ENCODE data around the gene MZF1.

- no peak for TF ChIP-seq CTCF (IDR thresholded peaks at IDR 0.05 in 2 of 3, conservative IDR thresholded peaks at IDR 0.05 in 1 of 3; ENCODE audit: borderline replicate concordance in 1 of 3, insufficient read depth in 1 of 3, low read depth in 2 of 3, low read length in 2 of 3)
- TF ChIP-seq REST (IDR thresholded peaks at IDR 0.05; ENCODE audit: low read depth): no peak
- no peak for TF ChIP-seq SRF (IDR thresholded peaks at IDR 0.05; ENCODE audit: low read depth)
- TF ChIP-seq YY1 (IDR thresholded peaks at IDR 0.05; ENCODE audit: extremely low read depth, insufficient replicate concordance, low read depth, low read length): no peak
- TF ChIP-seq SIN3A (IDR thresholded peaks at IDR 0.05; ENCODE audit: low read depth): no peak
- no peak for TF ChIP-seq MAX (IDR thresholded peaks at IDR 0.05)
- no peak for TF ChIP-seq ZBTB33 (IDR thresholded peaks at IDR 0.05; ENCODE audit: extremely low read depth, insufficient replicate concordance, low read length)
- TF ChIP-seq POLR2A (IDR thresholded peaks at IDR 0.05; ENCODE audit: borderline replicate concordance, extremely low read depth, insufficient read depth, insufficient read length): no peak
- no peak for TF ChIP-seq CEBPB (IDR thresholded peaks at IDR 0.05; ENCODE audit: low read depth)
- TF ChIP-seq EZH2 (IDR thresholded peaks at IDR 0.05): no peak
- no peak for TF ChIP-seq TCF7L2 (IDR thresholded peaks at IDR 0.05; ENCODE audit: borderline replicate concordance, extremely low read depth, insufficient read depth, insufficient read length)
- no peak for TF ChIP-seq POLR2AphosphoS5 (IDR thresholded peaks at IDR 0.05; ENCODE audit: low read depth, low read length)
- TF ChIP-seq RAD21 (IDR thresholded peaks at IDR 0.05; ENCODE audit: low read depth): no peak
Measured at GRCh38 chr19:58552655-58553054, 20.5 kb downstream of the MZF1 start.

Measured in HCT116 (cell line).